ENCODE results near the gene TNS4. TPM values are rescaled to one million over a fixed set of nuclear protein-coding genes. Genes with fewer than 3 reads are reported as not detected.

Gene TNS4
- total RNA-seq, 1 donor from 2014 or later, result not detected

DNA sequence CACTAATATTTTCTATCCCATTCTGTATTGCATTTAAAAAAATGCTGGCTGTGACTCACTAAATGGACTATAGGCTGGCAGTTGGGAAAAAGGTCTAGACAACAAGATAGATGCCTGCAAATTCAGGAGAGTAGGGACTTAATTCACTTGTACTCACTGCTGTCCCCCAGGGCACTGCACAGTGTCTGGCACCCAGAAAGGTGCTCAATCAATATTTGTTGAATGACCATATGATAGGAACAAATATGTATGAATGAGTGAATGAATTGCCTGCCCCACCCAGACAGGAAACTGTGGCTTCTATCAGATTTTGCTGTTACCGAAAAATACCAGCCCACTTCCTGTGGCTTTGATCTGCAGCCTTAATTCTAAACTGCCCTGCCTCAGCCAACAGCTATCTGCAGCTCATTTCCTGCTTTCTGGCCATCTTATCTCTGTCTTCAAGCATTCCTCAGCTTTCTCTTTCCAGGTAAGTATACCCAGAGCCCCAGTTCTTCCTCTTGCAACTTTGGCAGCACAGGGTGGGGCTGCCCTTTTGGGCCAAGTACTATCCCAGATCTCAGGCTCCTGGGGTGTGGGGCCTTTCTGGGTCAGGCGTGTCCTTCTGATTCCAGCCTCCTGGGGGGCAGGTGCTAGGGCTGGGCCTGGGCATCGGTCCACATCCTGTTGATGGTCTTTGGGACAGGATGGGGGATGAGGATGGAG is 15.3 kb upstream of the TNS4 start:
- H3K9me3 Mint-ChIP-seq (ENCODE audit: unreplicated experiment), result peaks cover 2% of the 10 kb centered on the region
- peaks cover 12% of the 10 kb centered on the region for H3K27me3 Mint-ChIP-seq (ENCODE audit: unreplicated experiment)
- no peak overlapping the region for H3K27ac Mint-ChIP-seq (ENCODE audit: unreplicated experiment)
- TF ChIP-seq, protein P1, sequence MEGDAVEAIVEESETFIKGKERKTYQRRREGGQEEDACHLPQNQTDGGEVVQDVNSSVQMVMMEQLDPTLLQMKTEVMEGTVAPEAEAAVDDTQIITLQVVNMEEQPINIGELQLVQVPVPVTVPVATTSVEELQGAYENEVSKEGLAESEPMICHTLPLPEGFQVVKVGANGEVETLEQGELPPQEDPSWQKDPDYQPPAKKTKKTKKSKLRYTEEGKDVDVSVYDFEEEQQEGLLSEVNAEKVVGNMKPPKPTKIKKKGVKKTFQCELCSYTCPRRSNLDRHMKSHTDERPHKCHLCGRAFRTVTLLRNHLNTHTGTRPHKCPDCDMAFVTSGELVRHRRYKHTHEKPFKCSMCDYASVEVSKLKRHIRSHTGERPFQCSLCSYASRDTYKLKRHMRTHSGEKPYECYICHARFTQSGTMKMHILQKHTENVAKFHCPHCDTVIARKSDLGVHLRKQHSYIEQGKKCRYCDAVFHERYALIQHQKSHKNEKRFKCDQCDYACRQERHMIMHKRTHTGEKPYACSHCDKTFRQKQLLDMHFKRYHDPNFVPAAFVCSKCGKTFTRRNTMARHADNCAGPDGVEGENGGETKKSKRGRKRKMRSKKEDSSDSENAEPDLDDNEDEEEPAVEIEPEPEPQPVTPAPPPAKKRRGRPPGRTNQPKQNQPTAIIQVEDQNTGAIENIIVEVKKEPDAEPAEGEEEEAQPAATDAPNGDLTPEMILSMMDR (IDR thresholded peaks at IDR 0.05; ENCODE audit: partially characterized antibody, unreplicated experiment), result no peak
- H3K36me3 Mint-ChIP-seq (ENCODE audit: unreplicated experiment), result no peaks in the 10 kb centered on the region
- no peaks in the 10 kb centered on the region for H3K4me1 Mint-ChIP-seq (ENCODE audit: low read depth, unreplicated experiment)
- H3K4me3 Mint-ChIP-seq (ENCODE audit: unreplicated experiment), result no peak overlapping the region
- DNase-seq, result no peak

DNA sequence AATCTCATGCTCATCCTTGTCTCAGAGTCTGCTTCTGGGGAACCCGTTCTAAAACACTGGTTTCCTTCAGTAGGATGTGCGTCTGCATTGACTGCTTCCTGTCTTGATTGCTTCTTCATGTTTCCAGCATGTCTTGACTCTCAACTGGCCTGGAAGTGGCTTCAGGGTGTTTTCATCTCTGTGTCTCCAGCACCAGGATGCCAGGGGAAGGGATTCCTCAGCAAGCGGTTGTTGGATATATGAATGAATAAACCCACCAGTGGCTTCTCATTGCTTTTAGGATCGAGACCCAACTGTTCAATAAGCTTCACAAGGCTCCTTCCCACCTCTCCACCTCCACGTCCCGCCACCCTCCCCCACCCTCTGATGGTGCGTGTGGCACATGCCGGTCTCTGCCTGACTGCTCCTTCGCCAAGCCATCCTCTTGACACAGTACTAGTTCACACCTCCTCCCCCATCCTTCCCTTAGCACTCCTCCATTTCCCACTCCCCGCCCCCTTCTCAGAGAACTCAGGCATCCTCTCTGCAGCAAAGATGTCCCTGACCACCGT is 14.1 kb upstream of the TNS4 start:
- no peaks in the 10 kb centered on the region for H3K4me1 Mint-ChIP-seq (ENCODE audit: low read depth, unreplicated experiment)

DNA sequence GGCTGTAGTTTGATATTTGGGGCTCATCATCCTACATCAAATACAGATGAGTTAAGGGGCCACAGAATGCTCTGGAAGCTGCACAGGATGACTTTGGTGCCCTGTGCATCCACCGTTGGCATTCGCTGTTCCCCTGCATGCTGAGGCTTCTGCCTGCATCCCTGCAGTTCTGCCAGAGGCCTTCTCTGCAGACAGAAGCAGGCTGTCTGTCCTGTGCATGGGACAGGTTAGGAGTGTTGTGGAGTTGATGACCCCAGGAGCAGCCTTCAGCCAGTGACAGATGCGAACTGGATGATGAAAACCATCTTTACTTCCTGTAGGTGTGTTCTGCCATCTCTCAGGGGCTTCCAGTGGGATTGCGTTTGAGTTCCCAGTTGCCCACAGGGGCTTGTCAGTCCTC is 13.6 kb upstream of the TNS4 start:
- peaks cover 2% of the 10 kb centered on the region for H3K9me3 Mint-ChIP-seq (ENCODE audit: unreplicated experiment)
- H3K4me1 Mint-ChIP-seq (ENCODE audit: low read depth, unreplicated experiment), result no peaks in the 10 kb centered on the region
- no peak overlapping the region for H3K4me3 Mint-ChIP-seq (ENCODE audit: unreplicated experiment)
- H3K36me3 Mint-ChIP-seq (ENCODE audit: unreplicated experiment), result no peaks in the 10 kb centered on the region
- peaks cover 12% of the 10 kb centered on the region for H3K27me3 Mint-ChIP-seq (ENCODE audit: unreplicated experiment)
- no peak for DNase-seq
- TF ChIP-seq, protein P1 (IDR thresholded peaks at IDR 0.05; ENCODE audit: partially characterized antibody, unreplicated experiment), result no peak
- H3K27ac Mint-ChIP-seq (ENCODE audit: unreplicated experiment), result no peak overlapping the region

More for the DNA sequence above, 14.1 kb upstream of the TNS4 start:
- Mint-ChIP-seq H3K36me3 (ENCODE audit: unreplicated experiment) (no peaks in the 10 kb centered on the region), H3K27ac (ENCODE audit: unreplicated experiment) (no peak overlapping the region), H3K27me3 (ENCODE audit: unreplicated experiment) (peaks cover 12% of the 10 kb centered on the region), H3K4me3 (ENCODE audit: unreplicated experiment) (no peak overlapping the region), H3K9me3 (ENCODE audit: unreplicated experiment) (peaks cover 2% of the 10 kb centered on the region)
- DNase-seq, result no peak
- TF ChIP-seq, protein P1 (IDR thresholded peaks at IDR 0.05; ENCODE audit: partially characterized antibody, unreplicated experiment), result no peak

DNA sequence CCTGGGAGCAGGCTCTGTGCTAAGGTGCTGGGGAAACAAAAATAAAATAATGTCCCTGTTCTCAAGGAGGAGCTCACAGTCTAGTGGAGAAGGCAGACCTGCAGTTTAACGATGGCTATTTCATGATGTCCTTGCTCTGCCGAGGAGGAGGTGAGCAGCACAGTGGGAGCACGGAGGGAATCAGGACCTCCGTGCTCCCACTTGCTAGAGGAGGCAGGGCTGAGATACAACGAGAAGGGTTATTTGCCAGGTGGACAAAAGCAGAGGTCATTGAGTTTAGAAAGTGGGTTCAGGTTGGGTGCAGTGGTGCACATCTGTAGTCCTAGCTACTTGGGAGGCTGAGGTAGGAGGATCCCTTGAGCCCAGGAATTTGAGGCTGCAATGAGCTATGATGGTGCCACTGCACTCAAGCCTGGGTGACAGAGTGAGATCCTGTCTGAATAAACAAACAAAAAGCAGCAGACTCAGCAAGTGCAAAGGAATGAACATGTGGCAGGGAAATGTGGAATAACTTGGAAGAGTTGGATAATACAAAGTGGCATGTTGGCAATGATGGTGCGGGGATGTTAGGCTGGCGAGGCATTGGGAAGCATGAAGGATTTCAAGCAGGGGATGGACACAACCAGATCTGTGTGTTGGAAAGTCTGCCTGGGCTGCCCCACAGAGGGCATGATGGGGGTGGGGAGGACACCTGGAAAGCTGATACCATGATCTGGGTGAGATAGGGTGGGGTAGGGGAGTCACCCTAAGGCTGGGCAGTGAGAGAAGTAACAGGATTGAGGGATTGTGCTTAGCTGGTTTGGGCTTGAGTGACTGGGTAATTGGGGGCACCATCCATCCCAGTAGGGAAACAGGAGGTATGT is 12.8 kb upstream of the TNS4 start:
- H3K4me3 Mint-ChIP-seq (ENCODE audit: unreplicated experiment), result no peak overlapping the region
- H3K27me3 Mint-ChIP-seq (ENCODE audit: unreplicated experiment), result peaks cover 12% of the 10 kb centered on the region
- no peak for DNase-seq
- peaks cover 2% of the 10 kb centered on the region for H3K9me3 Mint-ChIP-seq (ENCODE audit: unreplicated experiment)
- H3K4me1 Mint-ChIP-seq (ENCODE audit: low read depth, unreplicated experiment), result no peaks in the 10 kb centered on the region
- no peaks in the 10 kb centered on the region for H3K36me3 Mint-ChIP-seq (ENCODE audit: unreplicated experiment)
- H3K27ac Mint-ChIP-seq (ENCODE audit: unreplicated experiment), result no peak overlapping the region
- TF ChIP-seq, protein P1 (IDR thresholded peaks at IDR 0.05; ENCODE audit: partially characterized antibody, unreplicated experiment), result no peak
